ENCODE data around the gene PAAF1. TPM values are rescaled to one million over a fixed set of nuclear protein-coding genes. Genes with fewer than 3 reads are reported as not detected.

PAAF1 gene
- polyA plus RNA-seq, 2 of the 4 experiments (the other 2 are of a cell fraction), result 16.6 to 25.1 TPM

- DNase-seq (ENCODE audit: low read depth in 1 of 2, low spot score in 1 of 2) (no peak), FAIRE-seq (no peak), ATAC-seq (no peak)
- H3K4me3 ChIP-seq, result no peak overlapping the region
- no peaks in the 10 kb centered on the region for H3K9me3 ChIP-seq
- TF ChIP-seq FOSB (CRISPR knock-in tag; IDR thresholded peaks at IDR 0.05) (no peak), RNF2 (IDR thresholded peaks at IDR 0.05; ENCODE audit: borderline replicate concordance, low read depth) (no peak), TP53 (CRISPR knock-in tag; IDR thresholded peaks at IDR 0.05) (no peak), FOSL2 (IDR thresholded peaks at IDR 0.05) (no peak), FOSL2 (CRISPR knock-in tag; IDR thresholded peaks at IDR 0.05) (peak; percentile 30; the same call in 1 of the 2 replicates)
- H3K27ac ChIP-seq, result no peak overlapping the region
- POLR2A ChIA-PET, result interaction anchor here (0.8 kb wide), 1 partner anchor 609 kb away, joined by 4 read pairs; no protein-coding TSS in a partner anchor
- WGBS (ENCODE audit: missing lambda C conversion rate), result 75% methylated on average over 1 of the region's 1 CpG
- H3K4me1 ChIP-seq, result no peaks in the 10 kb centered on the region
- no peak overlapping the region for H3K4me2 ChIP-seq
- CTCF ChIA-PET, result interaction anchor here (0.7 to 3.2 kb wide), 7 partner anchors 8 to 291 kb away, joined by 3 to 11 read pairs (median 3); no protein-coding TSS in a partner anchor
Observed at GRCh38 chr11:73916435-73916834, 39.6 kb downstream of the PAAF1 start.

DNA sequence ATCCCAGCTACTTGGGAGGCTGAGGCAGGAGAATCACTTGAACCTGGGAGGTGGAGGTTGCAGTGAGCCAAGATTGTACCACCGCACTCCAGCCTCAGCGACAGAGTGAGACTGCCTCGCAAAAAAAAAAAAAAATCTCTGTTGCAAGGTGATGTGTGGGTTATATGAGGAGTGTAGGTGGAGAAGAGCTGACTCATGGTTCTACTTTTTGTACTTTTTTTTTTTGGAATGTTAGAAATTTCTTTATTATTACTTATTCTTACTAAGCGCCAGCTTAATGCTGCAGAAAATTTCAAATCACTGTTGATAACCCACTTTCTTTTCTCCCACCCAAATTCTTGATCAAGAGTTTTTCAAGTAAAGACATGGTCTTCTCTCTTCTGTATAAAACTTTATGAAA, 44.4 kb downstream of the PAAF1 start:
- no peak for TF ChIP-seq MYC (IDR thresholded peaks at IDR 0.05; ENCODE audit: borderline replicate concordance, low read length)
- no peak for TF ChIP-seq ZSCAN20 (CRISPR knock-in tag; IDR thresholded peaks at IDR 0.05)
- TF ChIP-seq HES2 (IDR thresholded peaks at IDR 0.05), result no peak
- TF ChIP-seq FOSB (CRISPR knock-in tag; IDR thresholded peaks at IDR 0.05), result no peak
- no peak for TF ChIP-seq PBX3 (IDR thresholded peaks at IDR 0.05)
- TF ChIP-seq HOXA7 (CRISPR knock-in tag; IDR thresholded peaks at IDR 0.05), result no peak
- TF ChIP-seq CHD4 (IDR thresholded peaks at IDR 0.05; ENCODE audit: borderline replicate concordance), result no peak
- TF ChIP-seq CBX2 (IDR thresholded peaks at IDR 0.05; ENCODE audit: borderline replicate concordance, low read depth), result no peak
- no peak for DNase-seq (ENCODE audit: low read depth in 1 of 2, low spot score in 1 of 2)
- POLR2A ChIA-PET, result no interaction called here
- Histone ChIP-seq H3K4me2 (no peak overlapping the region), H3K9me3 (no peaks in the 10 kb centered on the region), H3K4me1 (no peaks in the 10 kb centered on the region), H3K4me3 (no peak overlapping the region), H3K27ac (no peak overlapping the region)
- 97% methylated on average over 4 of the region's 4 CpGs for WGBS (ENCODE audit: missing lambda C conversion rate)
- CTCF ChIA-PET, result interaction anchor here (0.8 to 2.4 kb wide), 2 partner anchors 10 to 44 kb away, joined by 3 to 9 read pairs; no protein-coding TSS in a partner anchor
- no peak for ATAC-seq
- FAIRE-seq, result no peak

GRCh38 chr11:73929388-73929787, 52.6 kb downstream of the PAAF1 start:
- Histone ChIP-seq H3K27ac (no peak overlapping the region), H3K4me1 (no peaks in the 10 kb centered on the region), H3K4me3 (no peak overlapping the region), H3K4me2 (no peak overlapping the region), H3K9me3 (no peaks in the 10 kb centered on the region)
- TF ChIP-seq FOSL2 (IDR thresholded peaks at IDR 0.05) (no peak), FOSL2 (CRISPR knock-in tag; IDR thresholded peaks at IDR 0.05) (no peak), CEBPB (IDR thresholded peaks at IDR 0.05) (no peak), MAZ (IDR thresholded peaks at IDR 0.05; ENCODE audit: borderline replicate concordance, low read depth, low read length) (no peak), FOXS1 (CRISPR knock-in tag; IDR thresholded peaks at IDR 0.05) (no peak), EHF (CRISPR knock-in tag; IDR thresholded peaks at IDR 0.05) (no peak), POLR2AphosphoS2 (conservative IDR thresholded peaks at IDR 0.05; ENCODE audit: low read length) (no peak), ZFP36 (IDR thresholded peaks at IDR 0.05; ENCODE audit: borderline replicate concordance, partially characterized antibody) (no peak)
- TF ChIP-seq, protein P1, sequence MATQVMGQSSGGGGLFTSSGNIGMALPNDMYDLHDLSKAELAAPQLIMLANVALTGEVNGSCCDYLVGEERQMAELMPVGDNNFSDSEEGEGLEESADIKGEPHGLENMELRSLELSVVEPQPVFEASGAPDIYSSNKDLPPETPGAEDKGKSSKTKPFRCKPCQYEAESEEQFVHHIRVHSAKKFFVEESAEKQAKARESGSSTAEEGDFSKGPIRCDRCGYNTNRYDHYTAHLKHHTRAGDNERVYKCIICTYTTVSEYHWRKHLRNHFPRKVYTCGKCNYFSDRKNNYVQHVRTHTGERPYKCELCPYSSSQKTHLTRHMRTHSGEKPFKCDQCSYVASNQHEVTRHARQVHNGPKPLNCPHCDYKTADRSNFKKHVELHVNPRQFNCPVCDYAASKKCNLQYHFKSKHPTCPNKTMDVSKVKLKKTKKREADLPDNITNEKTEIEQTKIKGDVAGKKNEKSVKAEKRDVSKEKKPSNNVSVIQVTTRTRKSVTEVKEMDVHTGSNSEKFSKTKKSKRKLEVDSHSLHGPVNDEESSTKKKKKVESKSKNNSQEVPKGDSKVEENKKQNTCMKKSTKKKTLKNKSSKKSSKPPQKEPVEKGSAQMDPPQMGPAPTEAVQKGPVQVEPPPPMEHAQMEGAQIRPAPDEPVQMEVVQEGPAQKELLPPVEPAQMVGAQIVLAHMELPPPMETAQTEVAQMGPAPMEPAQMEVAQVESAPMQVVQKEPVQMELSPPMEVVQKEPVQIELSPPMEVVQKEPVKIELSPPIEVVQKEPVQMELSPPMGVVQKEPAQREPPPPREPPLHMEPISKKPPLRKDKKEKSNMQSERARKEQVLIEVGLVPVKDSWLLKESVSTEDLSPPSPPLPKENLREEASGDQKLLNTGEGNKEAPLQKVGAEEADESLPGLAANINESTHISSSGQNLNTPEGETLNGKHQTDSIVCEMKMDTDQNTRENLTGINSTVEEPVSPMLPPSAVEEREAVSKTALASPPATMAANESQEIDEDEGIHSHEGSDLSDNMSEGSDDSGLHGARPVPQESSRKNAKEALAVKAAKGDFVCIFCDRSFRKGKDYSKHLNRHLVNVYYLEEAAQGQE (IDR thresholded peaks at IDR 0.05), result no peak
- POLR2A ChIA-PET, result no interaction called here
- 84% methylated on average over 2 of the region's 2 CpGs for WGBS (ENCODE audit: missing lambda C conversion rate)
- DNase-seq (ENCODE audit: low read depth in 1 of 2, low spot score in 1 of 2) (no peak), FAIRE-seq (no peak), ATAC-seq (no peak)
- CTCF ChIA-PET, result interaction anchor here (2.2 kb wide), 1 partner anchor 34 kb away, joined by 5 read pairs; no protein-coding TSS in a partner anchor

All from A549 (cell line).